Inflammatory macrophage treated with lipopolysaccharide for 1 hour (primary cell): ENCODE data around the gene ENOX2.
A peak's percentile ranks its signal among the peaks of the same experiment; 100 is the strongest.

Source experiments
- DNase-seq, 2 donors: peaks; one replicate each; pipeline ENCODE4 v3.0.0-alpha.2; 2020 to 2022

Gene ENOX2

DNA sequence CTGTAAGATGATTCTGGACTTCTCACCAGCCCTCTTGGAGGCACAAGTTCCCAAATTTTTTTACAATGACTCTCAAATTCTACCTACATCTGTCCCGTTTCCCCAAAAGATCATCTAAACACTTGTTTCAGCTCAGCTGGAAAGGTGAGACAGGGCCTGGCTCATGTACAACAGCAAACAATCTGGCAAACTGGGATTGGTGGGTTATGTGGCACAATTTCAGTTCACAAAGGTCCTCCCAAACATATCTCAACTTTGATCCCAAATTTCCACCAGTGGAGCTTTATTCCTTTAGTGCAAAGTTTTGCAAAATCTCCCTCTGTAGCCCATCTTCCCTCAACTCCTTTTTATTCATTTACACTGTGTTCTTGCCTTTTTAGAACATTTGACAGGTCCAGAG is 207.1 kb downstream of the ENOX2 start:
- DNase-seq: no peak

DNA sequence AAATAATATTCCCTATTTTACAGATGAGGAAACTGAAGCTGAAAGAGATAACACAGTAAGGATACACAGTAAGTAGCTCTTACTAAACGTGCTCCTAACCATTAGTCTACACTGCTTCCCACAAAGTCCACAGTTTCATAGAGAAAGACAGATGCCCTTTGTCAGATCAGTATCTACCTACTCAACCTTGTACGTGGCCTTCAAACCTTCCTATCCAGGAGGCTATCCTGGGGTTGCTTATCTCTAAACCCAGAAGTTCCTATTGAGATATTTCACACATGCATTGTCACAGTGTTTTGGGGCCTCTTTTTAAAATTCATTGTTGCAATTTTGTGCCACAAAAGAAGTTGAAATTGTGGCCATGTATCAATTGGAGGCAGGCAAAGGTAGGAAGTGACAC is 208.0 kb downstream of the ENOX2 start:
- DNase-seq: no peak

DNA sequence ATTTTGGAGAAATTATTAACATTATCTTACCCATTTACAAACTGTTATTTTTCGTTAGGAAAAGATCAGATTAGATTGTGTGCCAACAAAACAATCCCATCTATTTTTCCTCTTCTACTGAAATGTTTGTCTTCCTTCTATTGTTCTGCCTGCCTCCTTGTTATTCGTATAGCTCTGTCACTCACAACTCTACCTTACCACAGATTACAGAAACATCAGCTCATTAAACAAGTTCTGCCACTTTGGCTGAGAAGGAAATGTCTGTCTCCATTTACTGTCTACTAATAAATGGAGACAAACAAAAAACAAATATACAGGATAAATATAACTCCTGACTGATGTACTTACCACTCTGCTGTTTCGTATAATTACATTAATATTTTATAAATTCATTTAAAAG is 211.4 kb downstream of the ENOX2 start:
- no peak for DNase-seq

DNA sequence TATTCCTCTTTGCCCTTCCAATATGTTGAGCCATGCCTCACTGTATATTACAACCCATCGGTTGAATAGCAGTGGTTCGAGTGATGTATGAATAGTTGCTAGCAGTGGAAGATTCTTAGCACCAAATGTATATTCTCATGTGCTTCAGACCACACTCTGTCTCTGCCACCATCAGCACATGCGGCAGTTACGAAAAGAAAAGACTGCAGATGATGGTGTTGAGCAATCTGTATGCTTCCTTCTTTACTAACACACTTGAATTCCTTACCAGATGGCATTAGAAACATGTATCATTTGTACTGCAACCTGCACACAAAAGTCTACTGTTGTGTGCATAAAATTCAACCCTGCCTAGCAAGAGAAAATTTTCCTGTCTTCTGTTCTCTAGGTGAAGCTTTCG is 214.6 kb downstream of the ENOX2 start:
- DNase-seq: peak; percentile 2 to 7

DNA sequence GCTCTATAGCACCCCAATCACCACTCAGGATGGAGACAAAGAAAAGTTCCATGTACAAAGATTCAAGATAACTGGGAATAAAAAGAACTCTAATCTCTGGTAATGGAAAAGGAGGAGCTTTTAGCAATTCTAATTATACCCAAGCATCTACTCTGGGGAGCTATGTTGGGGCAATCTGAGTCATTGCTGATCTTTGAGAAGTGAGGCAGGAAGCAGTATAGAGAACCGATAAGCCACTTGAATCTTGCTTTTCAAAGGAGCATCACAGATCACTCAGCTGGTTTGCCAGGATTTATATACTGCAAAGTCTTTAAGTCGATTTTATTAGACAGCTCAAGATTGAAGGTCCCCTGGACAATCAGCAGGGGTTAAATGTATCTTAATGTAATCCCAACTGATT is 220.0 kb downstream of the ENOX2 start:
- DNase-seq: no peak

DNA sequence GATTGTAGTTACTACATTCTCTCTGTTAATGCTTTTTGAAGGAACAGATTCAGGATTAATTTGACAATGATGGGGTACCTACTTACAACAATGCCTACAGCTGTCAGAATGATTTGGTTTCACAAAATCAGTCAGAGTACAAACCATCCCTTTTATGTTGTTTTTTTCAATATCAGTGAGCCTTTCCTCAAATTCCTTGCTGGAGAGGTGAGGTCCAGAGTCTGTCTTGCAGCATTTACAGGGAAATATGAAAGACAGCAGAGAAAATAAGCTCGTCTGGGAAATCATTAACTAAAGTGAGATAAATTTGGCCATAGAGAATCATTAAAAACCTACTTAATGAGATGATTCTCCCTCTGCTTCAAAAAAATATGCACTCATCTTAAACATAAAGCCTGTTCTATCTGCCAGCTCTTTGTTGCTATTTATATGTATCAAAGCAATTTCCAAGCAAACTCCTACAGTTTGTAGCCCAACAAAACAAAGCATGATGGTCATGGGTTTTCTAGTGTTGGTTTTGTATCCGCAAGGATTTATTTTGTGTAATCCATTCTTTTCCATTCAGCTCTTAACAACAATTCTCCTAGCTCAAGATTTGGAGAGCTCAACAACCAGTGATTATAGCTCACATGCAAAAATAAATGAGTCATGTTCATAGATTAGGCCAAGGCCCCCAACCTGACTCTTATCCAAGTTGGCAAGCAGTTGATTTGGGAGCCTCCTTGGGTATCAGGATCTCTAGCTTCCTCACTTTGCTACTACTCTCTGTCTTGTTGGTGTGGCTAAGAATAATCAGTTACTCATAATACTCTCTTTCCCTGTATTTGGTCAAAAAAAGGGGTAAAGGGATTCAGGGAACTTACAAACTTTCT is 222.6 kb downstream of the ENOX2 start:
- no peak for DNase-seq

DNA sequence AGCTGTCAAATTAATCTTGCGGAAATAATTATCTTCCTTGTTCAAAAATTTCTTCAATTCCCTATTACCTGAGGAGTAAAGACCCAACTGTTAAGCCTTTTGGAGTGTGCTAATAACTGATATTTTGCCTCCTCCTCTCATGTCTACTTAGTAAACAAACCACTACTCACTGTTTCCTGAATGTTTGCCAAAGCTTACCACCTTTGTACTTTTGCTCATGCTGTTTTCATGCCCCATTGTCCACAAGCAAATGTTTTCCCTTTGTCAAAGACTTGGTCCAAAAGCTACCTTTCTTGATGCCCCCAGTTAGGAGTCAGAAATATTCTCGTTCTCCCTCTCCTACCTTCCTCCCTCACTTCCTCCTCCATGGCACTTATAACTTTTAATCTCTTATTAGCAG is 226.1 kb downstream of the ENOX2 start:
- DNase-seq: no peak

DNA sequence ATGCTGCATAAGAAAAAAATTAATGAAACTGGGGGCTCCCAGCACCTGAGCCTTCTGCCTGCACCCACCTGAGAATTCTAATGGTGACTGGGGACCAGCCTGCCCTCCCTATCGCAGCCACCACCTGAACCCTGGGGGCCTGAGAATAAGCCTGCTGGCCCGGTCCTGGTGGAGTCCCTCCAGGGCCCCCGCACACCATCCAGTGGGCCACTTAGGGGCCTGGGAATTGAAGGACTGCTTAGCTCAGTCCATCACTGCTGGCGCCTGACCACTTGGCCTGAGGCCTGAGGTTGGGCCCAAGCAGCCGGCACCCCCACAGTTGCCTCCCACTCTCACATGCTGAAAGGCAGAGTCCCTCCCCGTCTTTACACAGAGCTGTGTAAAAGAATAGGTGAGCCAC is 230.8 kb downstream of the ENOX2 start:
- no peak for DNase-seq

DNA sequence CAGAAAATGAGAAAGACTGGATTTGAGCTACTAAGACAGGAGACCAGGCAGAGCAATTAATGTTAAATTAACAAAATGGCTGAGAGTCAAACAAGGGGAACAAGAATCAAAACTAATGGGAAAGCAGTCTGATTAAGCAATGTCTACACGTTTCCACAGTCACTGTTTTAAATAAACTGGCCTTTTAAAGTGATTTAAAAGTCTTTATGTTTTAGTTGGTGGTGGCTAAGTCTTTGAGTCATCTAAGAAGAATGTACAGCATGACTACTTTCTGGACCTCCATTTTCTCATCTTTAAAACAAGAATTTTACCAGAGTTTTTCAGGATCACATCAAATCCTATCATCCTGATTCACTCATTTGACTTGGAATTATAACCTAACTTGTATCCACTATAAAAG is 233.8 kb downstream of the ENOX2 start:
- no peak for DNase-seq

DNA sequence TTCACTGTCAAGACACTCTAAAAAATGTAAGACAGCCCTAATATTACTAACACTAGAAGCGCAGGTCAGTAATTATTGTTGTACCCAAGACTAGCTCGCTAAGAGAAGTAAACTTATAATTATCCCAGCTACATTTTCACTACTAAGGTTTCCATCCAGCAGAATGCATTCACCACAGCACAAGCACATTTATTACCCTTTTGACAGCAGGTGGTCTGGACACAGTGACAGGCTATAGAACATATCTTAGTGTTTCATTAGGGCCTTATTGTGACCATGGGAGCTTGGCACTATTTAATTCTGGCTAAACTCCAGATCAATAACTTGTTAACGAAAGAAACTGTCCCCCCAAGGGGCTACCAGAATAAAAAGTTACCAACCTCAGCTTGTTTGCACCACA is 237.7 kb downstream of the ENOX2 start:
- no peak for DNase-seq

DNA sequence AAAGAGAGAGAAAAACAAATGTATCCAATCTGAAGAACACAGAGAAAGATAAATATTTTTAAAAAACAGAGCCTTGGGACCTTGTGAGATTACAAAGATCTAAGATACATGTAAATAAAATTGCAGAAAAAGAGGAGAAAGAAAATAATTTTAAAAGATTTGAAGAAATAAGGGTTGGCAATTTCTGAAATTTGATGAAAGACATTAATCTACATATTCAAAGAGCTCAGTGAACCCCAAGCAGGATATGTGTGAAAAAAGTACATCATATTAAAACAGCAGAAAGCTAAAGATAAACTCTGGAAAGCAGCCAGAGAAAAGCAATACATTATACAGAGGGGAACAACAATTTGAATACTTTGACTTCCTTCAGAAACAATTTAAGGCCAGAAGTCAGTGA is 244.7 kb downstream of the ENOX2 start:
- DNase-seq: no peak

DNA sequence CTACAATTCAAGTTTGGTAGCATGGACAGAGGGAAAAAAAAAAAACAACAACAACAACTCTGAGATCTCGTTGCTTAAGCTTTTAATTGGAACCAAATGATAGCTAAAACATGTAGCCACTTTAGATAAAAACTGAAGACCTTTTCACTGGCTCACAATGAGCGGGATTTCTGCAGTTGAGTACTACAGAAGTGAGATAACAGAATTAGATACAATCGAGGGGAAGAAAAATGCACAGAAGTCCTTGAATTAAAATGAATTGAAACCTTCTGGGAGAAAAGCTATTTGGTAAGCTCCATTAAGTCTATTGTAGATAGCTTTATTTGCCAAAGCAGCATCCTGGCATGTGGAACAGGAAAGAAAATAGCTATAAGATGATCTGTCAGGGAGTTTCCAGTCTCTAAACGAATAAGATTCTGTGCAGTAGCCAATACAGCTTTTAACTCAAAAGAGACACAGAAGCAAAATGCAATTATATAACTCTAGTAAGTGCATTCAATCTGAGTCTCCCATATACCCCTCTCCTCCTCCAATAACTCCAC is 248.5 kb downstream of the ENOX2 start:
- no peak for DNase-seq

DNA sequence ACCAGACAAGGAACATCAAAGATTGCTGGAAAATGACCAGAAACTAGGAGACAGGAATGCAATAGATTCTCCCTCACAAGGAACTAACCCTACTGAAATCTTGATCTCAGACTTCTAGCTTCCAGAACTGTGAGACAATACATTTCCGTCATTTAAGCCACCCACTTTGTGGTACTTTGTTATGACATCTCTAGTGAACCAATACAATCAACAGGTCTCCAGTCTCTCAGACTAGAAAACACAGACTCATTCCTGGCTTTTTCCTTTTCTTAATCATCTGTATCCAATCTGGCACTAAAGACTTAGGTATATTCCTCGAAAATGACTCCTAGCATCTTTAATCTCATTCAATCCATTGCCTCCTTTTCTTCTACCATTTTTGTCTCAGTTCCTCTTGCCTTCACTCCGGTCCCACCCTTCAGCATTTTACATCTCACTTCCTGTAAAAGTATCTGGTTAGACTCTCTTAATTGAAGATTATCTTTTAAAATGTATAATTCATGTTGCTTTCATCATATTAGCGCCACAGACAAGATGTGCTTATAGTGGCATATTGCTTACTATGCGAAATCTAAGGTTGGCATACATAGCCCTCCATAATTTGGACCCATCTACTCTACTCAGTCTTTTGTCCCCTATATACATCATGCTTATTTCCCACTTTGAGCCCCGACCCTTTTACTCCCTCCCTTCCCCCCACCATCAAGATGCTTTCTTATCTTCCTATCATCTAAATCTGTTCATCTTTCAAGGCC is 250.0 kb downstream of the ENOX2 start:
- no peak for DNase-seq

DNA sequence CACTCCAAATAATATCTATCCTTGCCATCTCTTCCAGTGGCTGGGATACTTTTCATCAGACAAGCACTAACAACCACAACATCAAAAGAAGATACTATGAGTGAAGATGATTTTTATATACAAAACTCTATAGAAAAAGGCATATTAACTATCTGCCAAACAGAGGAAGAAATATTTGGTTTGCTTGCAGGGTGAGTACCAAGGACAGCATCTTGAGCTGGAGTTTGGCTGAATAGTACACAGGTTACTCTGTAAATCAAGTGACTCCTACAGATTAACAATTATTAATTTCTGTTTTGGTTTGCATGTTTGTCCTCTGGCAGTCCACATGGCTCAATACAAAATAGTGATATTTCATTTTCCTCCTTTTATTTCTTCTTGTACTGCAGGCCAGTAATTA is 253.3 kb downstream of the ENOX2 start:
- no peak for DNase-seq

DNA sequence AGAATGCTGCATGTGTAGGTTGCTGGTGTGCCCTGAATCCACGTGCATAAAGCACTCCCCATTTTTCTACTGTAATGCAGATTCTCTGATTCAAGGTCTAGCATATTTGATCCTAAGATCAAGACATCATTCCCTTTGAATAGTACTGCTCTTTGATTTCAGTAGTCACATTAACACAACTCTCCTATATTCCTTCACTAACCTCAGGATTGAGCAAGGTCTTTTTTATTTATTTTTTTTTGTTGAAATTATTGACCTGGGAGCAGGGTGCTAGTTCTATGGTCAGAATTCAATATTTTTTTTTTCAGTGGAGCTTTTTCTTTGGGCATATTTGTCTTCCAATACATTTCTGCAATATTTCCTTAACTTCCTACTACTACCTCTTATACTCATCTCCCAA is 255.5 kb downstream of the ENOX2 start:
- no peak for DNase-seq

DNA sequence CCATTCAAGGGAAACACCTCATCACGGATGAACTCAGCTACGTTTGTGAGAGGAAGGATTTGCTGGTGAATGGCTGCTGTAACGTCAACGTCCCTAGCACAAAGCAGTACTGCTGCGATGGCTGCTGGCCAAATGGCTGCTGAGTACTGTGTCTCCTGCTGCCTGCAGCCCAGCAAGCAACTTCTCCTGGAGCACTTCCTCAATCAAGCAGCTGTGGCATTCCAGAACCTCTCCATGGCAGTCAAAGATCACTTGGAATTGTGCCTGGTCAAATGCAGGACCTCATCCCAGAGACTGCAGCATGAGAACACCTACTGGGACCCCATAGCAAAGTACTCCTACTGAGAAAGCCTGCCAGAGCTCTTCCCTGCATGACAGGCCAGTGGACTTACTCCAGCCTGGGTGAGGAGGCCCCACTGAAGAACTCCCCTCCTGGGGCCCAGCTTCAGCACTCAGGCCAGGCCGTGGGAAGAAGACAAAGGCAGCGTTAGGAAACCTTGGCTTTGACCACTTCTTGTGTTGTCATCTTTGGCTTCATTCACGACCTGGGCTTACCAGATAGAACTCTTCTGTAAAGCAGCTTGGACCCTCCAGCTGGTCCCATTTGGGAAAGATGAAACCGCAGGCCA is 256.9 kb downstream of the ENOX2 start:
- no peak for DNase-seq

DNA sequence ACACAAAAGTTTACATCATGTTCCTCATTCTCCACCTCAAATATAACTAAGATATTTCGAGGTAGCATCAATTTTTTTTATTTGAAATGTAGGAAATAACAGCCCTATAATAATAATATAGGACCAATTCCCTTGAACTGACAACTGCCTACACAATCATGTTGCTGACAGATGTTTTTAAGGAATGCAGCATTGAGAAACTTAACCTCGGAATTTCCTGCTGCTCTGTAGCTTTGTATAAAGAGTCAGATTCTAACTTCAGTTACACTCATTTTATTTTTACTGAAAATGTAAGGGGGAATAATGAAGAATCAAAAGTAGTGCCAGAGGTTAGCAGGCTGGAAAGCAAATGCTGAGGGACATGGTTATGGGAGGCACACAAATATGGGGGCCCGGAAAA is 265.4 kb downstream of the ENOX2 start:
- no peak for DNase-seq

DNA sequence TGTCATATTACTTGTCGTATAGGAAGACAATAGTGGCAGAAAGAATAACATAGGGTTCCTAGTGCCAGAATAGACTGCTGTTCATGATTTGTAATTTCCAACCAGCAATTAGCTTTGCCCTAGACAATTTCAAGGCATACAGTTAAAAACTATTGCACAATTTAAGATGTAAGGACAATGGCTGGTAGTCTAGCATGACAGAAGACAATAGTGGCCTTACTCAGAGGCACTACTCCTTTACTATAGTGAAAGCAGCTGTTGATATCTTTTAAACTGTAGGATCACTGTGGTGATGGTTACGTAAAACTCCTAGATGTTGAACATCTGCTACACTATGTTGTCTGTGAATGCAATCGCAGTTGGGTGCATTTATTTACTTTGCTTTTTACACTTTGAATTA is 266.7 kb downstream of the ENOX2 start:
- no peak for DNase-seq

DNA sequence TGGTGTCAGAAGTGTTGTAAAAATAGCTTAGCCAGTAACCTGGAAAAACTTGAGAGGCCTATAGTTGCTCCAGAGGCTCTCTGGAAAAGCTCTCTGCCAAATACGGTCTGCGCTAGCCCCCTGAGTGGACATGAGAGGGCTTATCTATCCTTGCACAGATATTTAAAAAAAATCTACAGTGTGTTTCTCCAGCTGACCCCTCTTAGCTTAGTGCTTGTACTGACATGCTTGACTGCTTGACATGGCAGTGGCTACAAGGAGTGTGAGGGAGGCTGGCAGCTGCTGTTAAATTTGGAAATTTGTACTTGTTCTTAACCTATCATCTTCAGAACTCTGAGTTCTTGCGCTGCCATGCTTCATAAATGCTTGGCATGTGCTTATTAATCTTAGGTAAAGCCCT is 272.0 kb downstream of the ENOX2 start:
- DNase-seq: no peak

DNA sequence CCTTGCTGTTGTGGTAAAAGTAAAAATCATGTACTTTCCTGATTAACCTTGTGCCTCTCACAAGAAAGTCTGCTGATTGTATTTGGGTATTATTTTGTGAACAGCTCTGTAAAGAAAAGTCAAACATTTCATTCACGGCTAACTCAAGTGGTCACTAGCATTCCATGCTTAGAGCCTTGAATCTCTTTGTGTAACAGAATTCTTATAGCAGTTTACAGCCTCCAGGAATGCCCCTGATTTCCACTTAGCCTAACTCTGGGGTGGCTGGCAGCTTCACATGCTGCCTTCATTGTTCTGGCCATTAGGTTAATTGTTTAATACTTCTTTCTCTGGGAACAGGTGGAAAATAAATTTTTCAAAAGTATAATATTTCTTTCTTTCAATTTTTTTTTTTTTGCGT is 274.5 kb downstream of the ENOX2 start:
- no peak for DNase-seq

DNA sequence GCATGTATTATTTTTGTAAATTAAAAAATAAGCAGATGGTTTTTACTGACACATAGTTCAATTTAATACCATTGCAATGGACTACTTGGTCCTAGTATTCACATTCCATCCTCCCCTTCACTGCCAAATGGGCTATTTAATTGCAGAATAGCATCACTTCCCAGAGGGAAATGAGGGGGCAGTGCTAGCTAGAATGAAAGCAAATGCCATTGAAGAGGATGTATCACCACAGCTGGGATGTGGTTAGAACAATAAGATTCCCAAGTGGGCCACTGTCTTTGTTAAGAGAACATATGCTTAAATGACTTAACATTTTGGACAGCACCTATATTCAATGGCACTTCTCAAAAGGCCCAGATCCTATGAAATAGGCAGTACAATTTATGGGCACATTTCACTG is 276.5 kb downstream of the ENOX2 start:
- DNase-seq: no peak

DNA sequence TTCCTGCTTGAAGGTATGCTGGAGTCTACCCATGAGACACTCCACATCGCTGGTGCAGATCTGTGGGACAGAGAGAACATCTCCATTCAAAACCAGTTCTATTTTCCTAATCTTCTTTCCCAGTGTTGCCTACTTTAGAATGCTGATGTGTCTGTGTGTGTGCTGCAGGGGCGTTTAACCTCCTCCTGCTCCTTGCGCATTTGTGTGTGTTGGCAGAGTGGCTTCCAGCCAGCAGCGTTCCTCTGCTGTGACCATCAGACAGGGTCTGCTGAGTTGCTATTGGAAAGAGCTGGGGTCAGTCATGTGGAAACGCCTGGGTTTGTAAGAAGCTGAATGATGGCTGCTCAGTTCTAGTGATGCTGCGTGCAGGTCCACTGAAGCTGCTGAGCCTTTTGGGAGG is 277.6 kb downstream of the ENOX2 start:
- DNase-seq: no peak

DNA sequence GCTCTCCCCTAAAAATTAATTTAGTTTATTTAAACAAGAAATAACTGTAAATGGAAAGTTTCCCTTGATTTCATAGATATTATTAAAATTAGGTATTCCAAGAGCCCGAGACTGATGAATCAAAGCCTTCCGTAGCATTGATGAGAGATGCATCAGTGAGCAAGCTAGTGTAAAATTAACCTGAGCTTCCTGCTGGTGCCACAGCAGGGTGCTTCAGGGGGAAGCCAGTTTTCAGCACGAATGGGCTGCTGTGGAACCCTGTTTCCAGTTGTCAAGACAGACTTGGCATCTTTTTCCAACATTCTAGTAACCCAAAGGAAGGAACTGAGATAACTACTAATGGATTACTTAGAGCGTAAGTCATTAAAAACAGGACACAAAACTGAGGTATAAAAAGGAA is 279.5 kb downstream of the ENOX2 start:
- DNase-seq: no peak

DNA sequence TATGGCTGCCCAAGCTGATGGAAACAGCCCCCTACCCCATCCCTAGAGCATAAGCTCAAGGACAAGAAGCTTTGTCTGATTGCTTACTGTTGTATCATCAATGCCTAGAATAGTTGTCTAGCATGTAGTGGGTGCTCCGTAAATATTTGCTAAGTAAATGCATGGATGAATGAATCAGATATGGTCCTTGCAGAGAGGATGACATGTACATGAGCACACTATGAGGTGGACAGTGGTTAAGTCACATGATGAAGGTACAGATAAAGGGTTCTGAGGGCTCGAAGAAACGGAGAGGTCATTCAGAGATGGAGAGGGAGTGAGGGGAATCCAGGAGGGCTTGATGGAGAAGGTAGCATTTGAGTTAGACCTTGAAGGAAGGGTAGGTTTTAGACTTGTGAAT is 287.1 kb downstream of the ENOX2 start:
- DNase-seq: no peak
